ENCODE results near the gene SMIM13.
A peak's percentile ranks its signal among the peaks of the same experiment; 100 is the strongest.
"Not testable (repeated sequence)": the region's sequence is repeated elsewhere in the genome, so short reads cannot be mapped to it uniquely, and the experiment has no call there.

The SMIM13 gene

GRCh38 chr6:11083491-11083890 is 10.1 kb upstream of the SMIM13 start:
- DNase-seq (ENCODE audit: low read depth), result no peak
- H3K4me3 ChIP-seq (ENCODE audit: low read depth, low read length), result no peak overlapping the region
- TF ChIP-seq CTCF (IDR thresholded peaks at IDR 0.05; ENCODE audit: control insufficient read depth, extremely low read depth, insufficient read depth), result no peak

GRCh38 chr6:11083956-11084355 is 9.7 kb upstream of the SMIM13 start:
- H3K4me3 ChIP-seq (ENCODE audit: low read depth, low read length), result no peak overlapping the region
- TF ChIP-seq CTCF (IDR thresholded peaks at IDR 0.05; ENCODE audit: control insufficient read depth, extremely low read depth, insufficient read depth), result no peak
- DNase-seq (ENCODE audit: low read depth), result no peak

- TF ChIP-seq CTCF (IDR thresholded peaks at IDR 0.05; ENCODE audit: control insufficient read depth, extremely low read depth, insufficient read depth), result no peak
- no peak overlapping the region for H3K4me3 ChIP-seq (ENCODE audit: low read depth, low read length)
- DNase-seq (ENCODE audit: low read depth), result no peak
These were observed 7.7 kb upstream of the SMIM13 start for GRCh38 chr6:11085758-11086435.

GRCh38 chr6:11087141-11087812 is 6.4 kb upstream of the SMIM13 start:
- H3K4me3 ChIP-seq (ENCODE audit: low read depth, low read length); DNase-seq (ENCODE audit: low read depth): not testable (repeated sequence)

- H3K4me3 ChIP-seq (ENCODE audit: low read depth, low read length), result no peak overlapping the region
- TF ChIP-seq CTCF (IDR thresholded peaks at IDR 0.05; ENCODE audit: control insufficient read depth, extremely low read depth, insufficient read depth), result no peak
- DNase-seq (ENCODE audit: low read depth), result no peak
These were observed 3.9 kb upstream of the SMIM13 start for GRCh38 chr6:11089695-11090094.

GRCh38 chr6:11091141-11091540 is 2.5 kb upstream of the SMIM13 start:
- not testable (repeated sequence) for H3K4me3 ChIP-seq (ENCODE audit: low read depth, low read length); DNase-seq (ENCODE audit: low read depth)

- H3K4me3 ChIP-seq (ENCODE audit: low read depth, low read length), result peak overlapping the region; percentile 69
- DNase-seq (ENCODE audit: low read depth), result peak; percentile 31
- no peak for TF ChIP-seq CTCF (IDR thresholded peaks at IDR 0.05; ENCODE audit: control insufficient read depth, extremely low read depth, insufficient read depth)
These were observed 812 bp upstream of the SMIM13 start for GRCh38 chr6:11092668-11093375.

GRCh38 chr6:11093376-11093625 is 333 bp upstream of the SMIM13 start:
- TF ChIP-seq CTCF (IDR thresholded peaks at IDR 0.05; ENCODE audit: control insufficient read depth, extremely low read depth, insufficient read depth), result no peak
- no peak for DNase-seq (ENCODE audit: low read depth)

More at GRCh38 chr6:11093376-11093625, 333 bp upstream of the SMIM13 start:
- H3K4me3 ChIP-seq (ENCODE audit: low read depth, low read length), result peak overlapping the region; percentile 69
